ENCODE results near the gene SYNJ1. TPM values are rescaled to one million over a fixed set of nuclear protein-coding genes. Genes with fewer than 3 reads are reported as not detected.

SYNJ1 gene
- total and polyA plus RNA-seq, 2 donors from 2014 or later: 6.6 to 24.3 TPM

DNA sequence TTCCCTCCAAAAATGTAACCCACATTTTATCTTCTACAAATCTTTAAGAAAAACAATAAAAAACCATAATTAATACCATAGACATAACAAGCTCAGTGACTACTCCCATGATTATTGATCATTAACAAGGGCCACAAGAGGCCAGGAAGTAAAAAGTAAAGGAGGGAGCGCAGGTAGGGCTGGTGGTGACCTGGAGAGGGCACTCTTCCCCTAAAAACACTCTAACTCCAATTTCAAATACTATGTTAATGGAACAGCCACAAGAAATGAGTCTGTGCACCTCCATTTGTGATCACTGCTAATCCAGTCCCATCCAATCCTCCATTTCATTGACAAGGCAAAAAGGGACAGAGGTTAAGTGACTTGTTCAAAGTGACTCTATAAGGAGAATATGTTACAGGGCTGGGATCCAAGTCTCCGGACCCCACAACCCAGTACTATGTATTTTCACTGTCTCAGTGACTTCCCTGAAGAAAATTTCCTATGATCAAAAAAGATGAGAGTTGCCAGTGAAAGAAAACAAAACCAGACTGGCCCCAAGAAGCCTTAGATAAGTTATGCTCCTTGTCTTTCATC lies 74.4 kb downstream of the SYNJ1 start:
- Histone ChIP-seq H3K27ac (ENCODE audit: low read depth in 2 of 2, low read length in 2 of 2) (no peak overlapping the region), H3K9me3 (ENCODE audit: control insufficient read depth in 2 of 3, insufficient read depth in 1 of 3, low read length in 3 of 3) (no peaks in the 10 kb centered on the region), H3K9ac (ENCODE audit: low read length in 3 of 3) (no peak overlapping the region), H3K4me3 (ENCODE audit: low read length in 3 of 3) (no peak overlapping the region), H3K4me1 (ENCODE audit: control insufficient read depth in 2 of 3, insufficient read depth in 2 of 3, low read depth in 1 of 3, low read length in 3 of 3) (peaks cover 0 to 3% (median 0%) of the 10 kb centered on the region in 3 donors), H3K27me3 (ENCODE audit: control insufficient read depth, insufficient read depth, low read length) (no peaks in the 10 kb centered on the region), H3K36me3 (ENCODE audit: control insufficient read depth in 2 of 3, insufficient read depth in 3 of 3, low read length in 3 of 3) (peaks cover 0 to 3% (median 0%) of the 10 kb centered on the region in 3 donors)
- TF ChIP-seq, protein P1, sequence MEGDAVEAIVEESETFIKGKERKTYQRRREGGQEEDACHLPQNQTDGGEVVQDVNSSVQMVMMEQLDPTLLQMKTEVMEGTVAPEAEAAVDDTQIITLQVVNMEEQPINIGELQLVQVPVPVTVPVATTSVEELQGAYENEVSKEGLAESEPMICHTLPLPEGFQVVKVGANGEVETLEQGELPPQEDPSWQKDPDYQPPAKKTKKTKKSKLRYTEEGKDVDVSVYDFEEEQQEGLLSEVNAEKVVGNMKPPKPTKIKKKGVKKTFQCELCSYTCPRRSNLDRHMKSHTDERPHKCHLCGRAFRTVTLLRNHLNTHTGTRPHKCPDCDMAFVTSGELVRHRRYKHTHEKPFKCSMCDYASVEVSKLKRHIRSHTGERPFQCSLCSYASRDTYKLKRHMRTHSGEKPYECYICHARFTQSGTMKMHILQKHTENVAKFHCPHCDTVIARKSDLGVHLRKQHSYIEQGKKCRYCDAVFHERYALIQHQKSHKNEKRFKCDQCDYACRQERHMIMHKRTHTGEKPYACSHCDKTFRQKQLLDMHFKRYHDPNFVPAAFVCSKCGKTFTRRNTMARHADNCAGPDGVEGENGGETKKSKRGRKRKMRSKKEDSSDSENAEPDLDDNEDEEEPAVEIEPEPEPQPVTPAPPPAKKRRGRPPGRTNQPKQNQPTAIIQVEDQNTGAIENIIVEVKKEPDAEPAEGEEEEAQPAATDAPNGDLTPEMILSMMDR (IDR thresholded peaks at IDR 0.05; ENCODE audit: borderline replicate concordance, extremely low read depth, insufficient read depth): peak; percentile 48
- DNase-seq (peak in 2 of 5 donors; percentile 11 to 48), FAIRE-seq (peak; percentile 76)
- intact Hi-C loops (cut with DNase I): no loop called here

- no peak overlapping the region for H3K4me3 ChIP-seq (ENCODE audit: low read length in 3 of 3)
- no peaks in the 10 kb centered on the region for H3K9me3 ChIP-seq (ENCODE audit: control insufficient read depth in 2 of 3, insufficient read depth in 1 of 3, low read length in 3 of 3)
- H3K27me3 ChIP-seq (ENCODE audit: control insufficient read depth, insufficient read depth, low read length): no peaks in the 10 kb centered on the region
- no peak overlapping the region for H3K9ac ChIP-seq (ENCODE audit: low read length in 3 of 3)
- intact Hi-C loops (cut with DNase I): no loop called here
- TF ChIP-seq, protein P1 (IDR thresholded peaks at IDR 0.05; ENCODE audit: borderline replicate concordance, extremely low read depth, insufficient read depth): no peak
- H3K27ac ChIP-seq (ENCODE audit: low read depth in 2 of 2, low read length in 2 of 2): no peak overlapping the region
- H3K36me3 ChIP-seq (ENCODE audit: control insufficient read depth in 2 of 3, insufficient read depth in 3 of 3, low read length in 3 of 3): peaks cover 0 to 3% (median 0%) of the 10 kb centered on the region in 3 donors
- peaks cover 0 to 4% (median 2%) of the 10 kb centered on the region in 3 donors for H3K4me1 ChIP-seq (ENCODE audit: control insufficient read depth in 2 of 3, insufficient read depth in 2 of 3, low read depth in 1 of 3, low read length in 3 of 3)
- no peak for FAIRE-seq
- DNase-seq: no peak
These were observed 79.6 kb downstream of the SYNJ1 start for GRCh38 chr21:32648165-32648564.

DNA sequence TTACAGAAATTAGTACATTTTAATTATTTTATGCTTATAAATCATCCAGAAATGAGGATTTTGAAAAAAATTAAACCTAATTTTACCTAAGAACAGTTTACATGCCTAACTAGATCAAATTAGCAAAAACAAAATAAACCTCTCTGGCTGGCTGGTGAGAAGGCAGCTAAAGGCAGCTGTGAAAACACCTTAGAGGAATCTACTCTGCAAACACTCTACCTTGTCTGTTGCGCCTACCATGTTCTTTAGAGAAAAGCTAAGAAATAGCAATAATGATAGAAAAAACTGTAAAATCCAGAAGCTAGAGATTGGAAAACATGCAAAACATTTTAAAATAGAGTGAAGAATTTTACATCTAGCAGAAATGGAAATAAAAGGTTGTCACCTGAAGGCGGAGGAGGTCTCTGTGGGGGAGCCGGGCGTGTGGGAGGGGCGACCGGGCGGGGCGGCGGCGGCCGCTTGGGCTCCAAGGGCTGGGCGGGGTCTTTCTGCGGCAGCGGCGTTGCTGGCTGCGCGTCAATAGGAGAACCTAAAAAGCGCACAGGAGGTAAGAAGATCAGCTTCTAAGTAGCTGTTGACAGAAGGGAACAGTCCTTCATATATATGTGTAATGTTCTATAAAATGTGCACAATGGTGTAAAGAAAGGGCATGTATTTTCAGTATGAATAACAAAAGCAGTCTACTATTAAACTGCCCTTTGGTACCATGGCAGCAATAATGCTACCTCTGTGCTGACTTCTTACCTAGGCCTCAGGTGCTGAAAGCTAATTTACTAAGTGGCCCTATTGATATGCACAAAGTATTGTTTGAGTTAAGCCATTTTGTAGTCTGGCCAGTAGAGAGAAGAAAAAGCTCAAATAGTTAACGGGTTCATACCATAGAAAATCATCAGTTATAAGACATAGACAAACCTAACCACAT lies 82.3 kb downstream of the SYNJ1 start:
- H3K9ac ChIP-seq (ENCODE audit: low read length in 3 of 3): no peak overlapping the region
- H3K27ac ChIP-seq (ENCODE audit: low read depth in 2 of 2, low read length in 2 of 2): no peak overlapping the region
- DNase-seq (peak in 3 of 5 donors; percentile 26 to 37 (median 29)), FAIRE-seq (no peak)
- H3K4me1 ChIP-seq (ENCODE audit: control insufficient read depth in 2 of 3, insufficient read depth in 2 of 3, low read depth in 1 of 3, low read length in 3 of 3): peaks cover 0 to 6% (median 2%) of the 10 kb centered on the region in 3 donors
- intact Hi-C loops (cut with DNase I): no loop called here
- H3K27me3 ChIP-seq (ENCODE audit: control insufficient read depth, insufficient read depth, low read length): no peaks in the 10 kb centered on the region
- H3K9me3 ChIP-seq (ENCODE audit: control insufficient read depth in 2 of 3, insufficient read depth in 1 of 3, low read length in 3 of 3): no peaks in the 10 kb centered on the region
- H3K36me3 ChIP-seq (ENCODE audit: control insufficient read depth in 2 of 3, insufficient read depth in 3 of 3, low read length in 3 of 3): peaks cover 0 to 3% (median 0%) of the 10 kb centered on the region in 3 donors
- TF ChIP-seq, protein P1 (IDR thresholded peaks at IDR 0.05; ENCODE audit: borderline replicate concordance, extremely low read depth, insufficient read depth): no peak
- H3K4me3 ChIP-seq (ENCODE audit: low read length in 3 of 3): peak overlapping the region; percentile 22 to 59 (median 54)

All from kidney (tissue), 14 donors.